ENCODE results near the gene UBE2R2. TPM values are rescaled to one million over a fixed set of nuclear protein-coding genes. Genes with fewer than 3 reads are reported as not detected.

UBE2R2 gene
- total and polyA plus RNA-seq, 2 of the 8 experiments (the other 6 are each of a cell fraction or from before 2014, with no cell fraction given), result 19.4 to 42.1 TPM

GRCh38 chr9:33852216-33852826, 35.4 kb downstream of the UBE2R2 start:
- H3K4me2 ChIP-seq (ENCODE audit: insufficient read depth in 1 of 2, low read depth in 2 of 2, low read length in 2 of 2), result no peak overlapping the region
- no peak overlapping the region for H3K4ac ChIP-seq (replicated peaks; ENCODE audit: insufficient read length, low read depth, low read length)
- H2AFZ ChIP-seq (ENCODE audit: low read length), result no peak overlapping the region
- peaks cover 0 to 6% (median 2%) of the 10 kb centered on the region in 4 experiments; a peak in 4 of 7 replicates for H3K4me1 ChIP-seq (replicated peaks in 1 of 4; ENCODE audit: control insufficient read depth in 3 of 4, insufficient read depth in 4 of 4, low read length in 3 of 4)
- ChIA-PET POLR2A (ENCODE audit: partially characterized antibody) (interaction anchor here (2.0 kb wide), 1 partner anchor 36 kb away, joined by 5 read pairs; no protein-coding TSS in a partner anchor), CTCF (ENCODE audit: partially characterized antibody) (interaction anchor here (0.6 to 3.2 kb wide), 13 partner anchors 8 to 403 kb away, joined by 3 to 27 read pairs (median 3); partner anchors contain the start of gene UBE2R2)
- DNase-seq (ENCODE audit: low read depth in 1 of 2, low spot score in 2 of 2) (peak; percentile 5 to 55), FAIRE-seq (peak; percentile 69)
- no peak overlapping the region for H3K27ac ChIP-seq (ENCODE audit: low read depth, low read length)
- 92% methylated on average over 8 of the region's 8 CpGs; no CpG with 5 or more reads in 1 of the 2 experiments for WGBS, 2 experiments (ENCODE audit: extremely low coverage in 1 of 2, insufficient coverage in 1 of 2, insufficient read length in 1 of 2, insufficient replicate concordance in 2 of 2, low coverage in 1 of 2, low lambda C conversion rate in 2 of 2, missing lambda C conversion rate in 1 of 2)
- no peaks in the 10 kb centered on the region for H3K27me3 ChIP-seq (replicated peaks in 1 of 4; ENCODE audit: control insufficient read depth in 3 of 4, extremely low read depth in 1 of 4, insufficient read depth in 3 of 4, low read length in 3 of 4)
- no peak overlapping the region for H2BK20ac ChIP-seq (ENCODE audit: low read length)
- H3K9me3 ChIP-seq (ENCODE audit: insufficient read depth in 2 of 2, low read depth in 1 of 2, low read length in 1 of 2), result no peaks in the 10 kb centered on the region
- H3K79me1 ChIP-seq (ENCODE audit: low read depth, low read length), result peaks cover 4% of the 10 kb centered on the region; the same call in 1 of the 2 replicates
- H3K79me2 ChIP-seq (ENCODE audit: control insufficient read depth in 1 of 2, insufficient read depth in 2 of 2, low read length in 2 of 2), result peaks cover 0 to 97% of the 10 kb centered on the region in 2 experiments; a peak in 3 of 4 replicates
- no peaks in the 10 kb centered on the region for H3K23me2 ChIP-seq (ENCODE audit: low read depth, low read length)
- H3K36me3 ChIP-seq (ENCODE audit: control insufficient read depth in 2 of 4, insufficient read depth in 4 of 4, low read length in 3 of 4), result no peaks in the 10 kb centered on the region
- H4K8ac ChIP-seq (ENCODE audit: extremely low read depth, insufficient read depth, low read length), result peak overlapping the region; percentile 65; the same call in 1 of the 2 replicates
- no peak overlapping the region for H4K91ac ChIP-seq (replicated peaks; ENCODE audit: insufficient read length, low read length)
- H3K56ac ChIP-seq (replicated peaks; ENCODE audit: insufficient read length, low read depth, low read length), result no peak overlapping the region
- no peak overlapping the region for H3K9ac ChIP-seq (replicated peaks in 1 of 4; ENCODE audit: extremely low read depth in 1 of 4, low read depth in 3 of 4, low read length in 3 of 4)
- H3K18ac ChIP-seq (ENCODE audit: extremely low read depth, low read length), result no peak overlapping the region
- no peak overlapping the region for H2BK12ac ChIP-seq (ENCODE audit: low read depth, low read length)
- no peak overlapping the region for H2BK120ac ChIP-seq (replicated peaks; ENCODE audit: low read depth, low read length)
- H2BK15ac ChIP-seq (ENCODE audit: low read length), result no peak overlapping the region
- H2AK5ac ChIP-seq (ENCODE audit: low read depth, low read length), result no peak overlapping the region
- H4K5ac ChIP-seq (ENCODE audit: insufficient read length, low read depth, low read length), result no peak overlapping the region
- no peak overlapping the region for H3K14ac ChIP-seq (ENCODE audit: insufficient read length)
- no peak overlapping the region for H2BK5ac ChIP-seq (ENCODE audit: low read depth, low read length)
- no peak overlapping the region for H3K4me3 ChIP-seq (ENCODE audit: extremely low read depth in 1 of 4, insufficient read depth in 2 of 4, low read depth in 3 of 4, low read length in 4 of 4)
- peaks cover 10% of the 10 kb centered on the region in 2 experiments for H4K20me1 ChIP-seq (replicated peaks in 1 of 2; ENCODE audit: control insufficient read depth in 1 of 2, insufficient read depth in 2 of 2, low read length in 2 of 2)
- H3K23ac ChIP-seq (ENCODE audit: insufficient read length), result no peak overlapping the region
- TF ChIP-seq SIX5 (IDR thresholded peaks at IDR 0.05; ENCODE audit: low read depth, low read length) (no peak), EGR1 (IDR thresholded peaks at IDR 0.05; ENCODE audit: borderline replicate concordance, low read depth, low read length) (no peak), EP300 (IDR thresholded peaks at IDR 0.05; ENCODE audit: borderline replicate concordance in 1 of 2, low read depth in 2 of 2, low read length in 2 of 2) (no peak), CTCF (IDR thresholded peaks at IDR 0.05; ENCODE audit: control extremely low read depth in 1 of 3, insufficient read depth in 1 of 3, low read depth in 1 of 3, low read length in 3 of 3) (peak; percentile 20 to 61 (median 57)), CHD2 (IDR thresholded peaks at IDR 0.05; ENCODE audit: low read length) (no peak), TEAD4 (IDR thresholded peaks at IDR 0.05; ENCODE audit: low read depth, low read length) (no peak), SP1 (IDR thresholded peaks at IDR 0.05; ENCODE audit: low read depth, low read length) (no peak), RAD21 (IDR thresholded peaks at IDR 0.05 in 1 of 2, conservative IDR thresholded peaks at IDR 0.05 in 1 of 2; ENCODE audit: low read depth in 2 of 2, low read length in 2 of 2) (peak; percentile 59 to 72; a peak in 3 of 4 replicates)
